HepG2 (cell line): ENCODE data around the gene KLB. TPM values are rescaled to one million over a fixed set of nuclear protein-coding genes. Genes with fewer than 3 reads are reported as not detected.

Experiments used
- AFF4 ChIP-seq: sonication (generic); formaldehyde crosslinking; IDR thresholded peaks from 2 replicates; pipeline ENCODE4 v1.4.0; 2020; ENCODE audit warnings: missing genetic modification reagents
- GATAD1 ChIP-seq: IDR thresholded peaks from 2 replicates; pipeline ENCODE4 v1.6.1; 2016; ENCODE audit warnings: missing genetic modification reagents, missing compliant biosample characterization
- GMEB1 ChIP-seq: sonication (generic); formaldehyde crosslinking; IDR thresholded peaks from 2 replicates; pipeline ENCODE4 v1.5.1; 2020; ENCODE audit warnings: missing genetic modification reagents, mild to moderate bottlenecking, borderline replicate concordance
- HNF1A ChIP-seq, 2 experiments: sonication (generic) in 1 of 2; formaldehyde crosslinking in 1 of 2; IDR thresholded peaks; 2 replicates each; pipeline versions ENCODE4 v1.4.0 to v1.6.1; 2016 to 2020; ENCODE audit warnings: borderline replicate concordance in 1 of 2, low read depth in 1 of 2, mild to moderate bottlenecking in 1 of 2, missing genetic modification reagents in 1 of 2
- LCORL ChIP-seq, 2 experiments: fragments of 450-650 bp in 1 of 2; sonication (generic) in 1 of 2; formaldehyde crosslinking in 1 of 2; IDR thresholded peaks; 2 replicates each; pipeline versions ENCODE4 v1.5.0 to v1.6.1; 2017 to 2020; ENCODE audit warnings: antibody characterized with exemption in 1 of 2, missing genetic modification reagents in 1 of 2
- MAFK ChIP-seq, 2 experiments: IDR thresholded peaks in 1 of 2; conservative IDR thresholded peaks in 1 of 2; 2 replicates each; pipeline ENCODE4 v1.6.1; 2011; ENCODE audit warnings: improper control_type of control experiment in 2 of 2, low read length in 2 of 2
- MED1 ChIP-seq: sonication (generic); formaldehyde crosslinking; IDR thresholded peaks from 2 replicates; pipeline ENCODE4 v1.4.0; 2020; ENCODE audit warnings: missing genetic modification reagents
- NPAS2 ChIP-seq: sonication (generic); formaldehyde crosslinking; IDR thresholded peaks from 2 replicates; pipeline ENCODE4 v1.8.0; 2022; ENCODE audit warnings: mild to moderate bottlenecking, missing genetic modification reagents, borderline replicate concordance
- SIX1 ChIP-seq: sonication (generic); formaldehyde crosslinking; IDR thresholded peaks from 2 replicates; pipeline ENCODE4 v1.4.0; 2020; ENCODE audit warnings: missing genetic modification reagents, borderline replicate concordance
- ZNF230 ChIP-seq: sonication (generic); formaldehyde crosslinking; IDR thresholded peaks from 2 replicates; pipeline ENCODE4 v1.4.0; 2020; ENCODE audit warnings: mild to moderate bottlenecking, missing genetic modification reagents
- ZNF331 ChIP-seq: sonication (generic); formaldehyde crosslinking; IDR thresholded peaks from 2 replicates; pipeline ENCODE4 v1.4.0; 2020; ENCODE audit warnings: missing genetic modification reagents
- polyA plus RNA-seq, 8 experiments: library from polyadenylated mRNA; depleted of rRNA in 3 of 8; stranded (reverse) in 7 of 8; unstranded in 1 of 8; fragments of >200 nt; fragmentation: Illumina TruSeq in 4 of 8; extraction: Trizol in 4 of 8; gene quantifications; 2 replicates each; pipeline versions ENCODE4 v1.2.1 to v1.2.3, GENCODE V29; 2011 to 2016; ENCODE audit warnings: low read depth in 4 of 8, missing spikeins in 1 of 8, mixed read lengths in 1 of 8; ENCODE audit not compliant: insufficient read depth in 1 of 8
- total RNA-seq, 5 experiments: library from RNA; depleted of rRNA; stranded (reverse); fragments of >200 nt; fragmentation: Illumina TruSeq; extraction: Trizol; gene quantifications; 2 replicates each; pipeline ENCODE4 v1.2.3, GENCODE V29; 2016; ENCODE audit warnings: low read depth in 1 of 5

Gene KLB
- total and polyA plus RNA-seq, 2 of the 13 experiments (the other 11 are each of a cell fraction or from before 2014, with no cell fraction given), result 25.3 to 82.0 TPM

GRCh38 chr4:39406763-39407583, at the start of gene KLB (continued):
- no peak for TF ChIP-seq ZNF230
- TF ChIP-seq SIX1 (CRISPR knock-in tag), result 0 out of 2 replicates have a peak, but pooled peaks have one; percentile 19
- TF ChIP-seq GMEB1 (CRISPR knock-in tag), result peak; percentile 37; the same call in 1 of the 2 replicates
- TF ChIP-seq HNF1A (IDR thresholded peaks at IDR 0.05; ENCODE audit: low read depth), result peak; percentile 98
- peak; percentile 98 for TF ChIP-seq HNF1A (CRISPR knock-in tag; IDR thresholded peaks at IDR 0.05; ENCODE audit: borderline replicate concordance)
- TF ChIP-seq MAFK (conservative IDR thresholded peaks at IDR 0.05 in 1 of 2, IDR thresholded peaks at IDR 0.05 in 1 of 2; ENCODE audit: low read length in 2 of 2), result peak in 1 of 2 experiments; percentile 11; a peak in 1 of 4 replicates
- no peak for TF ChIP-seq NPAS2 (CRISPR knock-in tag)
- peak; percentile 81 for TF ChIP-seq ZNF331
- peak; percentile 86 for TF ChIP-seq MED1 (CRISPR knock-in tag)
- TF ChIP-seq LCORL (IDR thresholded peaks at IDR 0.05), result no peak
- TF ChIP-seq LCORL (CRISPR knock-in tag; IDR thresholded peaks at IDR 0.05), result peak; percentile 53; the same call in 1 of the 2 replicates
- no peak for TF ChIP-seq GATAD1 (CRISPR knock-in tag)
- peak; percentile 74; the same call in 1 of the 2 replicates for TF ChIP-seq AFF4 (CRISPR knock-in tag)
